SK-N-SH treated with all-trans-retinoic acid at 6 μM for 48 hours (cell line): Measurements from ENCODE around the gene PGPEP1.

Experiments
- ATAC-seq: fragments of 200-7000 bp; cut with Tn5 transposase; 3 replicates; pipeline ENCODE4 v1.9.1; 2020; ENCODE audit warnings: mild to moderate bottlenecking, moderate library complexity
- ARNTL ChIP-seq: fragments of 450-650 bp; formaldehyde crosslinking; IDR thresholded peaks from 2 replicates; pipeline ENCODE4 v1.5.0; 2020; ENCODE audit warnings: low read depth, mild to moderate bottlenecking, moderate library complexity, borderline replicate concordance
- CSDC2 ChIP-seq: fragments of 250-450 bp; sonication (Bioruptor Pico); IDR thresholded peaks from 2 replicates; pipeline ENCODE4 v1.5.0; 2020; ENCODE audit warnings: mild to moderate bottlenecking, moderate library complexity
- GLIS3 ChIP-seq: fragments of 250-450 bp; sonication (Bioruptor Pico); IDR thresholded peaks from 2 replicates; pipeline ENCODE4 v1.5.0; 2020; ENCODE audit warnings: mild to moderate bottlenecking, moderate library complexity
- ISL1 ChIP-seq: fragments of 250-450 bp; sonication (Bioruptor Pico); IDR thresholded peaks from 2 replicates; pipeline ENCODE4 v2.1.2; 2022; ENCODE audit warnings: mild to moderate bottlenecking, moderate library complexity
- PPARA ChIP-seq: fragments of 250-450 bp; sonication (Bioruptor Pico); IDR thresholded peaks from 2 replicates; pipeline ENCODE4 v1.5.0; 2020; ENCODE audit warnings: mild to moderate bottlenecking, borderline replicate concordance
- RARB ChIP-seq: fragments of 250-450 bp; sonication (Bioruptor Pico); IDR thresholded peaks from 2 replicates; pipeline ENCODE4 v1.8.0; 2021; ENCODE audit warnings: mild to moderate bottlenecking, moderate library complexity
- SNAI2 ChIP-seq: fragments of 250-450 bp; sonication (Bioruptor Pico); IDR thresholded peaks from 2 replicates; pipeline ENCODE4 v1.5.0; 2020; ENCODE audit warnings: mild to moderate bottlenecking, moderate library complexity
- TCF4 ChIP-seq: fragments of 250-450 bp; sonication (Bioruptor Pico); IDR thresholded peaks from 2 replicates; pipeline ENCODE4 v1.8.0; 2021; ENCODE audit warnings: mild to moderate bottlenecking, moderate library complexity, borderline replicate concordance
- ZFP3 ChIP-seq: fragments of 250-450 bp; sonication (Bioruptor Pico); IDR thresholded peaks from 2 replicates; pipeline ENCODE4 v1.5.0; 2020; ENCODE audit warnings: mild to moderate bottlenecking, moderate library complexity
- ZFP30 ChIP-seq: fragments of 450-650 bp; formaldehyde crosslinking; IDR thresholded peaks from 2 replicates; pipeline ENCODE4 v1.5.0; 2022; ENCODE audit warnings: mild to moderate bottlenecking, moderate library complexity
- ZNF565 ChIP-seq: fragments of 450-650 bp; formaldehyde crosslinking; conservative IDR thresholded peaks from 2 replicates; pipeline ENCODE4 v1.5.0; 2020; ENCODE audit warnings: low read depth, mild to moderate bottlenecking, moderate library complexity
- ZNF70 ChIP-seq: fragments of 450-650 bp; formaldehyde crosslinking; IDR thresholded peaks from 2 replicates; pipeline ENCODE4 v1.5.0; 2020; ENCODE audit warnings: mild to moderate bottlenecking, moderate library complexity
- ZNF8 ChIP-seq: fragments of 450-650 bp; formaldehyde crosslinking; IDR thresholded peaks from 2 replicates; pipeline ENCODE4 v1.5.0; 2020; ENCODE audit warnings: mild to moderate bottlenecking, moderate library complexity
- TF ChIP-seq, protein P1 (sequence below): fragments of 250-450 bp; sonication (Bioruptor Pico); IDR thresholded peaks from 2 replicates; pipeline ENCODE4 v1.5.1; 2021; ENCODE audit warnings: mild to moderate bottlenecking, moderate library complexity
- TF ChIP-seq, protein P2 (sequence below): fragments of 250-450 bp; sonication (Bioruptor Pico); IDR thresholded peaks from 2 replicates; pipeline ENCODE4 v1.8.0; 2020; ENCODE audit warnings: mild to moderate bottlenecking, moderate library complexity, borderline replicate concordance
- TF ChIP-seq, protein P3 (sequence below): fragments of 250-450 bp; sonication (Bioruptor Pico); IDR thresholded peaks from 2 replicates; pipeline ENCODE4 v1.8.0; 2021; ENCODE audit warnings: low read depth, mild to moderate bottlenecking, moderate library complexity, borderline replicate concordance
- TF ChIP-seq, protein P4 (sequence below): fragments of 250-450 bp; sonication (Bioruptor Pico); IDR thresholded peaks from 2 replicates; pipeline ENCODE4 v1.5.1; 2020; ENCODE audit warnings: low read depth, mild to moderate bottlenecking, moderate library complexity

PGPEP1 gene

DNA sequence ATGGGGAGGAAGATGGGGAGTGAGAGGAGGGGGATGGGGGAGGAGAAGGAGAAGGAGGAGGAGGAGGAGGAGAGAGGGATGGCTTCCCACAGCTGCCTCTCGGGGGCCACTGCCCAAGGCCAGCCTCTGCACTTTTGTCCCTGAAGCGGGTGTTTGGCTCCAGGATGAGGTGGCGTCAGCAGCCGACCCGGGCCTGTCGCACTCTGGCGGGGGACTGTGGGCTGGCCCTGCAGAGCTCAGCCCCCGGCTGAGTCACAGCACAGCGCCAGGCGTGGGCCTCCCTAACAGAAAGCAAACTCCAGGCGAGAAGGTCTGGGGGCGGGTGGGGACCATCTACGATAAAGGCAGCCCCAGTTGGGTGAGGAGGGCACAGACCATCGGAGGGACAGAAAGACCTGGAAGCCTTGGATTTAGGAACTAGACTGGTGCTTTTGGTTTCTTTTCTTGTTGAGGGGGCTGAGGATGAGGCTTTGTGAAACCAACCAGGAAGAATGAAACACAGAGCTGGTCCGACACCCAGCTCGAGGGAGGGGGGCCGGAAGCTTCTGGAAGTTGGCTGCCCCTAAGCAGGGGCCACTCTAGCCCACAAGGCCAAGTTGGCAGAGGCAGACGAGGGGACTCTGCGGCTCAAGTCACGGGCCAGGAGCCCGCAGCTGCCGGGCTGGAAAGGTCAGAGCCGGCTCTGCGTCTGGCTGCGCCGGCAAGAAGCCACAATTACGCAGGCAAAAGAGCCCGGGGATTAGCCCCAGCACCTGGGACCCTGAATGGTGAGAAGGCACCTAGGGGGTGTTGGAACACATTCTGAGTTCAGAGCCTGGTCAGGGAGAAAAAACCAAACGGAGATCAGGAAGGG, 35.7 kb upstream of the PGPEP1 start:
- TF ChIP-seq PPARA (CRISPR knock-in tag), result no peak
- TF ChIP-seq, protein P1, sequence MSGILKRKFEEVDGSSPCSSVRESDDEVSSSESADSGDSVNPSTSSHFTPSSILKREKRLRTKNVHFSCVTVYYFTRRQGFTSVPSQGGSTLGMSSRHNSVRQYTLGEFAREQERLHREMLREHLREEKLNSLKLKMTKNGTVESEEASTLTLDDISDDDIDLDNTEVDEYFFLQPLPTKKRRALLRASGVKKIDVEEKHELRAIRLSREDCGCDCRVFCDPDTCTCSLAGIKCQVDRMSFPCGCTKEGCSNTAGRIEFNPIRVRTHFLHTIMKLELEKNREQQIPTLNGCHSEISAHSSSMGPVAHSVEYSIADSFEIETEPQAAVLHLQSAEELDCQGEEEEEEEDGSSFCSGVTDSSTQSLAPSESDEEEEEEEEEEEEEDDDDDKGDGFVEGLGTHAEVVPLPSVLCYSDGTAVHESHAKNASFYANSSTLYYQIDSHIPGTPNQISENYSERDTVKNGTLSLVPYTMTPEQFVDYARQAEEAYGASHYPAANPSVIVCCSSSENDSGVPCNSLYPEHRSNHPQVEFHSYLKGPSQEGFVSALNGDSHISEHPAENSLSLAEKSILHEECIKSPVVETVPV (CRISPR knock-in tag), result no peak
- TF ChIP-seq ZNF8 (CRISPR knock-in tag), result no peak
- TF ChIP-seq, protein P2, sequence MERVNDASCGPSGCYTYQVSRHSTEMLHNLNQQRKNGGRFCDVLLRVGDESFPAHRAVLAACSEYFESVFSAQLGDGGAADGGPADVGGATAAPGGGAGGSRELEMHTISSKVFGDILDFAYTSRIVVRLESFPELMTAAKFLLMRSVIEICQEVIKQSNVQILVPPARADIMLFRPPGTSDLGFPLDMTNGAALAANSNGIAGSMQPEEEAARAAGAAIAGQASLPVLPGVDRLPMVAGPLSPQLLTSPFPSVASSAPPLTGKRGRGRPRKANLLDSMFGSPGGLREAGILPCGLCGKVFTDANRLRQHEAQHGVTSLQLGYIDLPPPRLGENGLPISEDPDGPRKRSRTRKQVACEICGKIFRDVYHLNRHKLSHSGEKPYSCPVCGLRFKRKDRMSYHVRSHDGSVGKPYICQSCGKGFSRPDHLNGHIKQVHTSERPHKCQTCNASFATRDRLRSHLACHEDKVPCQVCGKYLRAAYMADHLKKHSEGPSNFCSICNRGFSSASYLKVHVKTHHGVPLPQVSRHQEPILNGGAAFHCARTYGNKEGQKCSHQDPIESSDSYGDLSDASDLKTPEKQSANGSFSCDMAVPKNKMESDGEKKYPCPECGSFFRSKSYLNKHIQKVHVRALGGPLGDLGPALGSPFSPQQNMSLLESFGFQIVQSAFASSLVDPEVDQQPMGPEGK, result peak; percentile 52; the same call in 1 of the 2 replicates
- TF ChIP-seq ARNTL (CRISPR knock-in tag), result no peak
- TF ChIP-seq TCF4, result peak; percentile 36; the same call in 1 of the 2 replicates
- TF ChIP-seq CSDC2 (CRISPR knock-in tag), result 0 out of 2 replicates have a peak, but pooled peaks have one; percentile 17
- peak; percentile 32; the same call in 1 of the 2 replicates for TF ChIP-seq ZFP3 (CRISPR knock-in tag)
- TF ChIP-seq, all 23 proteins: peak for 4
- peak; percentile 87 for ATAC-seq

DNA sequence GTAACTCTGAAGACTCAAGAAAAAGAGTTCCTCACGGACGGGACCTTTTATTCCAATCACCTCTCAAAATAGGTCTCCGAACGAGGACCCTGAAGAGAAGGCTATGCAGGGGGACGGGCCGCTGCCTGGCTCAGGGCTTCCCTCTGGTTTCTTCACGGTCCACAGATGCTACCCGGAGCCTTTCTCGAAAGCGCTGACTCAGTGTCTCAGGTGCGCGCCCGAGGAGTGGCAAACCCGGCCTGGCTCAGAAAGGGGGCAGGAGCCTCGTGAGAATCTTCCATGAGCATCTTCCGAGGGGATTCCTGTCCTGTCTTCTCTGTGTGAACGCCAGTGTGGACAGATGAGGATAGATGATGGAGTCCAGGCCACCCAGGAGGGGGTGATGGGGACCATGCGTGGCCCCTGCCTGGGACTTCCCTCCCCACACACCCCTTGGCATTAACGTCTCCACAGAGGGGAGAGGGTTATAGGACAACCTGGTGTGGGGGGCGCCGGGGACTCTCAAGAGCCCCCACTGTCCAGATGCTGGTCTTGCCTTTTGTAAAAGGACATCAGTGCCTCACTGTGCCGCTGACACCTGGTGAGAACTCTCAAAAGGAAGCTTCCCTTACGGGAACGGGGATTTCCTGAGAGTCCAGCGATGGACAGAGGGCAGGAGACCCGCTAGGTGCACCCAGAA, 34.0 kb upstream of the PGPEP1 start:
- ATAC-seq, result no peak
- no peak for TF ChIP-seq ZNF70 (CRISPR knock-in tag)
- TF ChIP-seq, protein P2, result no peak

DNA sequence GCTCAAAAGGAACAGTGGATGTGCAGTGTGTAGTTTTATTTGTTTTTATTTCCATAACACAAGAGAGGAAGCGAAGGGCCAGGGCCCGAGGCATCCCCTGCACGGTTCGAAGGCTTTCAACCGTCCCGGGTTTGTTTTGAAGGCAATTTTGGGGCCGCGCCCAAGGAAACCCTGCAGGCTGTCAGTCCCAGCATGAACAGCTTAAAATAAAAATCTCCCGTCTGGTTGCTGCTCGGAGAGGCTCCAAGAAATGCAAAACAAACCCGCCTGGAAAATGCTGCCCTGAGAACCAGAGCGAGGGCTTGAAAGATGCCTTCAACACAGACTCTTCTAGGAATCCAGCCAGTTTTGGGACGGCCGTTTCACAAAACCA, 33.5 kb upstream of the PGPEP1 start:
- no peak for ATAC-seq
- TF ChIP-seq ZFP30 (CRISPR knock-in tag) (no peak), GLIS3 (CRISPR knock-in tag) (no peak), RARB (no peak), ZNF8 (CRISPR knock-in tag) (no peak), ARNTL (CRISPR knock-in tag) (no peak), ISL1 (CRISPR knock-in tag) (no peak), PPARA (CRISPR knock-in tag) (no peak), ZNF70 (CRISPR knock-in tag) (no peak), SNAI2 (no peak), ZFP3 (CRISPR knock-in tag) (no peak), ZNF565 (CRISPR knock-in tag) (no peak)
- TF ChIP-seq, protein P2, result no peak
- TF ChIP-seq, protein P3, sequence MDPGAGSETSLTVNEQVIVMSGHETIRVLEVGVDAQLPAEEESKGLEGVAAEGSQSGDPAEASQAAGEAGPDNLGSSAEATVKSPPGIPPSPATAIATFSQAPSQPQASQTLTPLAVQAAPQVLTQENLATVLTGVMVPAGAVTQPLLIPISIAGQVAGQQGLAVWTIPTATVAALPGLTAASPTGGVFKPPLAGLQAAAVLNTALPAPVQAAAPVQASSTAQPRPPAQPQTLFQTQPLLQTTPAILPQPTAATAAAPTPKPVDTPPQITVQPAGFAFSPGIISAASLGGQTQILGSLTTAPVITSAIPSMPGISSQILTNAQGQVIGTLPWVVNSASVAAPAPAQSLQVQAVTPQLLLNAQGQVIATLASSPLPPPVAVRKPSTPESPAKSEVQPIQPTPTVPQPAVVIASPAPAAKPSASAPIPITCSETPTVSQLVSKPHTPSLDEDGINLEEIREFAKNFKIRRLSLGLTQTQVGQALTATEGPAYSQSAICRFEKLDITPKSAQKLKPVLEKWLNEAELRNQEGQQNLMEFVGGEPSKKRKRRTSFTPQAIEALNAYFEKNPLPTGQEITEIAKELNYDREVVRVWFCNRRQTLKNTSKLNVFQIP (CRISPR knock-in tag), result no peak
- TF ChIP-seq, protein P4, sequence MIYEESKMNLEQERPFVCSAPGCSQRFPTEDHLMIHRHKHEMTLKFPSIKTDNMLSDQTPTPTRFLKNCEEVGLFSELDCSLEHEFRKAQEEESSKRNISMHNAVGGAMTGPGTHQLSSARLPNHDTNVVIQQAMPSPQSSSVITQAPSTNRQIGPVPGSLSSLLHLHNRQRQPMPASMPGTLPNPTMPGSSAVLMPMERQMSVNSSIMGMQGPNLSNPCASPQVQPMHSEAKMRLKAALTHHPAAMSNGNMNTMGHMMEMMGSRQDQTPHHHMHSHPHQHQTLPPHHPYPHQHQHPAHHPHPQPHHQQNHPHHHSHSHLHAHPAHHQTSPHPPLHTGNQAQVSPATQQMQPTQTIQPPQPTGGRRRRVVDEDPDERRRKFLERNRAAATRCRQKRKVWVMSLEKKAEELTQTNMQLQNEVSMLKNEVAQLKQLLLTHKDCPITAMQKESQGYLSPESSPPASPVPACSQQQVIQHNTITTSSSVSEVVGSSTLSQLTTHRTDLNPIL (CRISPR knock-in tag), result no peak
- TF ChIP-seq, all 23 proteins: peak for 0
